Measurements from ENCODE around the gene OTOG.

DNA sequence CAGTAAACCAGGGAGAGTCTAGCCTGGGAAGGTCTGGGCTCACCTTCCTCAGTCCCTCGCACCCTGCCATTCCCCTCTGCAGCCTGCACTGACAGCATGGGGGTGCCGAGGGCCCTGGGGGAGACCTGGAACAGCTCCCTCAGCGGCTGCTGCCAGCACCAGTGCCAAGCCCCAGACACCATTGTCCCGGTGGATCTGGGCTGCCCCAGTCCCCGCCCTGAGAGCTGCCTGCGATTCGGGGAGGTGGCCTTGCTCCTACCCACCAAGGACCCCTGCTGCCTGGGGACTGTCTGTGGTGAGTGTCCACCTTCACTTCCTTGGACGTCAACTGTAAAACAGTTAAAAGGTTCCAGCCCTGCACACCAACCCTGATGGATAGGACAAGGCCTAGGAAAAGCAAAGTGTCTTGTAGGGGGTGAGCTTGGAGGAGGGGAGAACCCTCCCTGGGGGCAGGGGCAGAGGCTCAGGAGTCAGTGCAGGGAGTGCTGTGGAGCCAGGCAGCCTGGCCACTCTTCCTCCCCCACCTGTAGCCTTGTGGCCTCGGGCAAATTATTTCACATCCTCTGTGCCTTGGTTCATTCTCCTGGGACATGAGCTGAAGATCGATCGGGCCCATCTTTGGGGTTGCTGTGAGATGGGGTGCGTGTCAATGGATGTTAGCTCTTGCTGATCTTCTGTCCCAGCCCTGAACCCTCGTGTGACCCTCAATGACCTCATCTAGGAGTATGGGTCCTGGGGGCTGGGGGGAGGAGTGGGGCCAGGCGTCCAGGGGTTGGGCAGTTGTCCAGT lies 87.1 kb downstream of the OTOG start:
- TF ChIP-seq, protein P1, sequence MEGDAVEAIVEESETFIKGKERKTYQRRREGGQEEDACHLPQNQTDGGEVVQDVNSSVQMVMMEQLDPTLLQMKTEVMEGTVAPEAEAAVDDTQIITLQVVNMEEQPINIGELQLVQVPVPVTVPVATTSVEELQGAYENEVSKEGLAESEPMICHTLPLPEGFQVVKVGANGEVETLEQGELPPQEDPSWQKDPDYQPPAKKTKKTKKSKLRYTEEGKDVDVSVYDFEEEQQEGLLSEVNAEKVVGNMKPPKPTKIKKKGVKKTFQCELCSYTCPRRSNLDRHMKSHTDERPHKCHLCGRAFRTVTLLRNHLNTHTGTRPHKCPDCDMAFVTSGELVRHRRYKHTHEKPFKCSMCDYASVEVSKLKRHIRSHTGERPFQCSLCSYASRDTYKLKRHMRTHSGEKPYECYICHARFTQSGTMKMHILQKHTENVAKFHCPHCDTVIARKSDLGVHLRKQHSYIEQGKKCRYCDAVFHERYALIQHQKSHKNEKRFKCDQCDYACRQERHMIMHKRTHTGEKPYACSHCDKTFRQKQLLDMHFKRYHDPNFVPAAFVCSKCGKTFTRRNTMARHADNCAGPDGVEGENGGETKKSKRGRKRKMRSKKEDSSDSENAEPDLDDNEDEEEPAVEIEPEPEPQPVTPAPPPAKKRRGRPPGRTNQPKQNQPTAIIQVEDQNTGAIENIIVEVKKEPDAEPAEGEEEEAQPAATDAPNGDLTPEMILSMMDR (IDR thresholded peaks at IDR 0.05; ENCODE audit: insufficient read depth, low read length, poor library complexity, severe bottlenecking) = no peak
- TF ChIP-seq EZH2phosphoT487 (conservative IDR thresholded peaks at IDR 0.05; ENCODE audit: low read length) = no peak

Measured in SU-DHL-6 (cell line).